ENCODE data around the gene SPTLC3.

- TF ChIP-seq ZNF274 (IDR thresholded peaks at IDR 0.05; ENCODE audit: low read depth, low read length) (no peak), SUZ12 (IDR thresholded peaks at IDR 0.05; ENCODE audit: extremely low read depth, insufficient read depth, insufficient read length) (no peak), YY1 (IDR thresholded peaks at IDR 0.05; ENCODE audit: insufficient read depth, insufficient read length) (no peak)
Measured at GRCh38 chr20:12997128-12997655, 11.6 kb upstream of the SPTLC3 start.
